DMS114 treated with DMSO at 0.1 percent for 48 hours (cell line): ENCODE results near the gene TM6SF1.
"Not testable (repeated sequence)": the region's sequence is repeated elsewhere in the genome, so short reads cannot be mapped to it uniquely, and the experiment has no call there.

Source experiments
- DNase-seq: peaks from one replicate; lab custom pipeline; 2025; ENCODE audit not compliant: unreplicated experiment; lab: John Stamatoyannopoulos, UW

The TM6SF1 gene

DNA sequence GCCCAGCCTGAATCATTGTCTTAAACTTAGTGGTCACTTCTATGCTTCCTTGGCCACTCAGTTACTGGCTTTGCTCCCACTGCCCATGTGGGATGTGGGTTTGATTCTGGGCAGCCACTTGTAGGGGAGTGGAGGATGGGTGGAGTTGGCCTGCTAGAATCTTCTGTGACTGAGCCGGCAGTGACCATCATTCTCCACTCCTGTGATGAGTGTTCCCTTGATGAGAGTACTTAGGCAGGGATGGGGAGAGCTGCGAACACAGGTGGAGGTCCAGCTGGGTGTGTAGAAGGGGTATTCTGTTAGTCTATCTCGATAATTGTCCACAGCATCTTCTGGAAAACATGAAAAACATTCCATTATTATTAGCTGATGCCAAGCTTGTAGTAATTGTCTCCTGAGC, 8.0 kb downstream of the TM6SF1 start:
- DNase-seq = no peak

GRCh38 chr15:83115831-83116565, 8.6 kb downstream of the TM6SF1 start:
- DNase-seq = no peak

DNA sequence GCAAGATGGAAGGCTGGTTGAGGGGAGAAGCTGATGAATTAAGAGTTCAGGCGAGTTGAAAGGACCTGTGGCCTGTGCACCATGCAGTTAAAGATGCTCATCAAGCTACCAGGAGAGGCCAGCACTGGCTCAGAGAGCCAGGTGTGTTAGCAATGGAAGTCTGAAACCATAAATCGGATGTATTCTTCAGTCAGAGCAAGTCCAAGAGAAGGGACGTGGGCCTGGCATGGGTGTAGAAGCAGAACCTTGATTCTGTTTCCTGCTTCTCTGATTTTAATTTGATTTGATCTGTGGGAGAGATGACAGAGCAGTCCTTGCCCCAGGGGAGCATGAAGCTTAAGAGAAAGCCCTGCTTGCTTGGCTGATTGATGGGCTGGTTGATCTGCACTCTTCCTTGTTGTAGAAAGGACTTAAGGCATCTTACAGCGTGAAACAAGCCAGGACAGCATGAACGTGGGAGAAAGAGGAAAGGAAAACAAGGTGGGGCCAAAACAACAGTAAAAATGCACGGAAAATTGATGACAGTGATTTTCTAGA, 10.9 kb downstream of the TM6SF1 start:
- DNase-seq = no peak

- no peak for DNase-seq
Measured at GRCh38 chr15:83118968-83119367, 11.5 kb downstream of the TM6SF1 start.

GRCh38 chr15:83119968-83120581, 12.6 kb downstream of the TM6SF1 start:
- no peak for DNase-seq

- no peak for DNase-seq
Measured at GRCh38 chr15:83123529-83123928, 16.1 kb downstream of the TM6SF1 start.

- DNase-seq = no peak
Measured at GRCh38 chr15:83127547-83128150, 20.2 kb downstream of the TM6SF1 start.

DNA sequence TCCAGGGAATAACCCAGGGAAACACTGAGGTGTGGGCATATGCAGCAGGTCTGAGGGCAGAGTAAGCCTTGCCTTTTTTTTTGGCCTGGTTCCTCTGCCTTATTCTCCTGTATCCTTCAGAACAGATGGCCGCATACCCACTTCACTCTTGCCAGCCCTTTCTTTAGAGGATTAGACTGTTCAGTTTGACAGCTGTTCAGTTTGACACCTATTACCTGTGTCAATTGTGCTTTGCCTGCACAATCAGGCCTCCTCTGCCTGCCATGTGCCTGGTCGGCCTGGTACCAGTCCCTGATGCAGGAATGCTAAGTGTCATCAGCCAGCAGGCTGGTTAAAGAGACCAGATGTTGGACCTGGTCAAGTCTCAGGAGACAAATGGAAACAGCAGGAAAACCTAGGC, 22.3 kb downstream of the TM6SF1 start:
- DNase-seq = no peak

DNA sequence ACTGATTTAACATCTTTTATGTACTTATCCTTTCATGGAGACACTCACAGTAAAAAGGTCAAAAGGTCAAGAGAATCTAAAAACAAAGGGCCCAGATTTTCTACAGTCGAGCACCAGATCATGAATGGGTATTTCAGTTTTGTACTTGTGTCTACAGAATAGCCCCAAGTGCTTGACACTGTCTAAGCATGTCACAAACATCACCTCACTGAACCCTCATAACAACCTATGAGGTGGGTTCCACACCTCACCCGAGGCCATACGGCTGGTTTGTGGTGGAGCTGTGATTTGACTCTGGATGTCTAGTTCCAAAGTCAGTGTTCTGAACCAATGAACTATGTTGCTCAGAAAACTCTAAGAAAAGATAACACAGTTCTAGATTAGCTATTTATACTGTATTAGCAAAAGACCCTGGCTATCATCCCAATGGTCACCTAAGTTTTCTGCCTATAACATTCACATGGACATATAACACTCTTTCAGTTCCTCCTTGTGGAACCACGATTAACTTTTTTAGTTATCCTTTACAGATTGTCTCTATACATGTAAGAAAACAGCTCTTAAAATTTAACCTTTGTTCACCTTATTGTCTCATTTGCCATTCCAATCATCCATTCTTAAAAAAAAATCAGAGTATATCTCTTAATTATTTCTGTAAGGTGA, 25.5 kb downstream of the TM6SF1 start:
- DNase-seq = no peak

DNA sequence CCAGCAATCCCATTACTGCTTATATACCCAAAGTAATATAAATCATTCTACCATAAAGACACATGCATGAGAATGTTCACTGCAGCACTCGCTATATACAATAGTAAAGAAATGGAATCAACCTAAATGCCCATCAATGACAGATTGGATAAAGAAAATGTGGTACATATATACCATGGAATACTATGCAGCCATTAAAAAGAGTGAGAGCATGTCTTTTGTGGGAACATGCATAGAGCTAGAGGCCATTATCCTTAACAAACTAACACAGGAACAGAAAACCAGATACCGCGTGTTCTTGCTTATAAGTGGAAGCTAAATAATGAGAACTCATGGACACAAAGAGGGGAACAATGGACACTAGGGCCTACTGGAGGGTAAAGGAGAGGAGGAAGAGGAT, 34.7 kb downstream of the TM6SF1 start:
- not testable (repeated sequence) for DNase-seq

- no peak for DNase-seq
Measured at GRCh38 chr15:83144771-83145170, 37.3 kb downstream of the TM6SF1 start.

- no peak for DNase-seq
Measured at GRCh38 chr15:83153288-83153687, 45.8 kb downstream of the TM6SF1 start.

DNA sequence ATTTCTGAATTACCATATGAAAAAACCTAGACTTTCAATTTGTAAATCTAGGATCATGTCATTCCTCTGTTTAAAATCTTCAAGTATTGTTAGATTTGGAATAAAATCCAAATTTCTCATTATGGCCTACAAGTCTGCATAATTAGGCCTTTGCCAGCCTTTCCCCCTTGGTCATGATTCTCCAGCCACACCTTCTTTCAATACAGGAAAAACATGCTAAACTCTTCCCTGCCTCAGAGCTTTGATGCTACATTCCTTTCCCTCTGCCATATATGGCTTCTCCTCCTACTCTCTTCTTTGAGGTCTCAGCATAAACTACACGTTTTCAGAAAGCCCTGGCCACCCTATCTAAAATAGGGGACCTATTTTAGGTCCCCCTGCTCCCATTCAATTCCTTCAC, 48.5 kb downstream of the TM6SF1 start:
- DNase-seq = no peak

- no peak for DNase-seq
Measured at GRCh38 chr15:83158393-83158792, 50.9 kb downstream of the TM6SF1 start.

DNA sequence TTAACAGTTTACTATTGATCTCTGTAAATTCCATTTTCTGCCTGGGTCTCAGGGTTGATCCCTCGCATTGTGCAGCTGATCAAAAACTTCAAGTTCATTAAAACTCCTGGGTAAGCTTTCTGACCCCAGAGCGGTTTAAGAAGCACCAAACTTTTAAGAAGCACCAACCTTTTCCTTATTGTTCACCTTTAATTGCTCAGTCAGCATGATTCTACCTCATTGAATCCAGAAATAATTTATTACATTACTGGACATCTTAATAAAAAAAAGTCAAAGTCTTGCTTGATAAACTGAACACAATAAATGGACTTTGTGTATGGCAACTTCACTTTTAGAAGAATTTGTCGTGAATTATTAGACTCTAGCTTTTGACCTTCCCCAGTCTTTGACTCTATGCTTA, 53.3 kb downstream of the TM6SF1 start:
- no peak for DNase-seq

DNA sequence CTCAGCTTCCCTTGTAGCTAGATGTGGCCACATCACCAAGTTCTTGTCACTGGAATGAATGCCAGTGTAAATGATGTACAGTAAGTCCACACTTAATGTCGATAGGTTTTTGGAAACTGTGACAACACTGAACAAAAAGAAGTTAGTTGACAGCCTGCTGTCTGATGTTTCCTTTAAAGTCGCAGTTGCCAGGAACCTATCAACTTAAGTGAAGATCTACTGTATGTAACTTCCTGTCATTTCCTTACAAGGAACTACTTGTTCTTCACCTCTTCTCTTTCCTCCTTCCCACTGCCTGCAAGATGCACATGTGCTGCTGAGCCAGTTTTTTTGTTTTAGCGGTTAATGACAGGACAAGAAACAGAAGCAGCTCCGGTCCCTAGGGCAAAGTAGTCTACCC, 55.6 kb downstream of the TM6SF1 start:
- DNase-seq = no peak

DNA sequence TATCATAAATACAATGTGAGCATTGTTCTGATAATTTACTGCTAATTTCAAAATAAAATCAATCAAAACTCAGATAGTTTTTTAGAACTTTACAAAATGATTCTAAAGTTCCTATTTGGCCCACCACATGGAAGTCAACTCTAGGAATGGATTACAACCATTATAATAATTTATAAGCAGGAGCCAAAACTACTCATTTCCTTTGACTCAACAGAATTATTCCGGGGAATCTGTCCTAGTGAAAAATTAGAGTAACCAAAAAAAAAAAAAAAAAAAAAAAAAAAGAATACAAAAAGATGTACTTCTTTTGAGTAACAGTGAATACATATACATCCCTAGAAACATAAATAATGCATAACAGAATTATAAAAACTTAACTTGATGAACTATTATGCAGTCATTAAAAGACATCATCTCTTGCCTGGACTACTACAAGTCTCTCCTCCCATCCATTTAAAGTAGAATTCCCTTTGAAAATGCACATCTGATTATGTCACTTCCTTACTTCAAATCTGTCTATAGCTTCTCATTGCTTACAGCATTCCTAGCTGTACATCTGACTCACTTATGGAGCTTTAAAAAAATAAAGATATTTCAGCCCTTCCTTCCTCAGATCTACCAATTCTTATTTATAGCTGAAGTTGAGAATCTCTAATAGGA, 56.8 kb downstream of the TM6SF1 start:
- no peak for DNase-seq

DNA sequence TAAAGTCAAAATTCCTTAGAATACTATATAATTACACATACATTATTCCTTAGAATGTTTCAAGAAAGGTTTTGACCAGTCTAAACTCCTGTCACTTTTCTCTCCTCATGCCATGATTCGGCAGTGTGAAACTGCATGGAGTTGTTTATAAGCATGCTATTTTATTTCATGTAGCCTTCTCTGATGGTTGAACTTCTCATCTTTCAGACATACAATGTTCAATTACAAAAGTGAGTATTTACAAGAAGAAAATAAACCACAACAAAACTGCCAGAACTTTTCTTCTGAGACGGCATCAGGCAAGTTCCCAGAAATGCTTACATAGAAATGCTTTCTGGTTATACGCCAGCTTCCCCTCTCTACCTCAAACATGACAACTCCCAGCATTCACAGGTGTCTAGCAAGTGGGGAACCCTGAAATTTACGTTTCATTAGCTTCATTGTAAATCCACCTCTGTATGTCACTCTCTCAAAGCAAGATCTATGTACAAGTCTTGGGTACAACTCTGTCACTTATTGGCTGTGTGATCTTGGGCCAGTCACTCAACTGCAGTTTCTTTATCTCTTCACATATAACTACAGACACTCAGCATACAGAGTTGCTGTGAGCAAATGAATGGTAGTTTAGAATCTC, 57.4 kb downstream of the TM6SF1 start:
- DNase-seq = no peak

DNA sequence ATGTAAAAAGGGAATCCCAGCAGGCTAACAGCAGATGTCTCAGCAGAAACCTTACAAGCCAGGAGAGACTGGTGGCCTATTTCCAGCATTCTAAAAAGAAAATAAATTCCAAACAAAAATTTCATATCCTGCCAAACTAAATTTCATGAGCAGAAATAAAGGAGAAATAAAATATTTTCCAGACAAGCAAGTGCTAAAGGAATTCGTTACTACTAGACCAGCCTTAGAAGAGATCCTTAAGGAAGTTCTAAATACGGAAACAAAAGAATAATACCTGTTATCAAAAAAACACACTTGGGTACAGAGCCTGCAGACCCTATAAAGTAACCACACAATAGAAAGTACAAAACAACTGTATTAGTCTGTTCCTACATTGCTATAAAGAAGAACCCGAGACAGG, 58.8 kb downstream of the TM6SF1 start:
- DNase-seq = no peak

DNA sequence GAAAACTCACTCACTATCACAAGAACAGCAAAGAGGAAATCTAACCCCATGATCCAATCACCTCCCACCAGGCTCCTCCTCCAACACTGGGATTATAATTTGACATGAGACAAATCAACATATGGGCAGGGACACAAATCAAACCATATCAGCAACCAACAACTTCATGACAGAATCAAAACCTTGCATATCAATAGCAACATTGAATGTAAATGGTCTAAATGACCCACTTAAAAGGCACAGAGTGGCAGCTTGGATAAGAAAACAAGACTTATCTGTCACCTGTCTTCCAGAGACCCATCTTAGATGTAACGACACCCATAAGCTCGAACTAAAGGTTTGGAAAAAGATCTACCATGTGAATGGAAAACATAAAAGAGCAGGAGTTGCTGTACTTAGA, 59.4 kb downstream of the TM6SF1 start:
- DNase-seq = no peak

- DNase-seq = not testable (repeated sequence)
Measured at GRCh38 chr15:83169576-83169975, 62.1 kb downstream of the TM6SF1 start.
